Neural crest cell (in vitro differentiated cells): ENCODE data around the gene EYS. TPM values are rescaled to one million over a fixed set of nuclear protein-coding genes. Genes with fewer than 3 reads are reported as not detected.

Experiments
- DNase-seq: peaks from one replicate; pipeline ENCODE4 v3.0.0; 2021; ENCODE audit warnings: low read depth, mixed read lengths, low spot score
- H3K27ac Mint-ChIP-seq: one replicate; pipeline ENCODE4 v1.8.0; 2021; ENCODE audit warnings: mild to moderate bottlenecking, mixed read lengths; ENCODE audit not compliant: unreplicated experiment
- H3K27me3 Mint-ChIP-seq: 2 replicates; pipeline ENCODE4 v1.8.0; 2021; ENCODE audit warnings: low read depth, mild to moderate bottlenecking, mixed read lengths
- H3K36me3 Mint-ChIP-seq: 2 replicates; pipeline ENCODE4 v1.8.0; 2021; ENCODE audit warnings: low read depth, mild to moderate bottlenecking, mixed read lengths
- H3K4me1 Mint-ChIP-seq: 2 replicates; pipeline ENCODE4 v1.8.0; 2021; ENCODE audit warnings: mixed read lengths
- H3K4me3 Mint-ChIP-seq: one replicate; pipeline ENCODE4 v1.8.0; 2021; ENCODE audit warnings: mild to moderate bottlenecking, mixed read lengths
- H3K9me3 Mint-ChIP-seq: 2 replicates; pipeline ENCODE4 v1.8.0; 2021; ENCODE audit warnings: mixed read lengths
- total RNA-seq: library from RNA; stranded (reverse); gene quantifications from 2 replicates; pipeline ENCODE4 v1.2.1, GENCODE V29; 2021
- TF ChIP-seq, protein P1 (sequence below): fragments of 200-600 bp; sonication (generic); conservative IDR thresholded peaks from 2 replicates; pipeline ENCODE4 v1.5.0; 2021; ENCODE audit warnings: antibody characterized with exemption, mild to moderate bottlenecking

The EYS gene
- total RNA-seq, 1 donor from 2014 or later: 0.40 TPM

DNA sequence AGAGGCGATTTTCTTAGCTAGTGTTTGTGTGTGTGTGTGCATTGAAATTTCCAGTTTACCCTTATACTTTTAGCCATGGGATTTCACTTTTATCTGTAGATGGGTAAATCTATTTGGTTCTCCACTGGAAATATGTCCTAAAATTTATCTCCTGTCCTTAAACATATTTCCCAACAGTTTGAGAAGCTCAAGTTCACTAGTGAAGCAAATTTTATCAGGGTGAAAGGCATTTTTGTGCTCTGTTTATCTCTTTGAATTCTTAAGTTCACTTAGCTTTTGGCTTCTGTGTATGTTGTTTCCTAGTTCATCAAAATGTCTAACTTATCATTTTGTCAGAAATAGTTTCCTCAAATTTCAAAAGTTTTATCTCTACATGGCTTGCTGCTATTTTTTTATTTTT is 1509.8 kb downstream of the EYS start:
- Mint-ChIP-seq H3K36me3 (no peaks in the 10 kb centered on the region), H3K4me1 (no peaks in the 10 kb centered on the region), H3K4me3 (no peak overlapping the region), H3K27ac (no peak overlapping the region), H3K9me3 (peaks cover 5% of the 10 kb centered on the region), H3K27me3 (no peaks in the 10 kb centered on the region)
- TF ChIP-seq, protein P1, sequence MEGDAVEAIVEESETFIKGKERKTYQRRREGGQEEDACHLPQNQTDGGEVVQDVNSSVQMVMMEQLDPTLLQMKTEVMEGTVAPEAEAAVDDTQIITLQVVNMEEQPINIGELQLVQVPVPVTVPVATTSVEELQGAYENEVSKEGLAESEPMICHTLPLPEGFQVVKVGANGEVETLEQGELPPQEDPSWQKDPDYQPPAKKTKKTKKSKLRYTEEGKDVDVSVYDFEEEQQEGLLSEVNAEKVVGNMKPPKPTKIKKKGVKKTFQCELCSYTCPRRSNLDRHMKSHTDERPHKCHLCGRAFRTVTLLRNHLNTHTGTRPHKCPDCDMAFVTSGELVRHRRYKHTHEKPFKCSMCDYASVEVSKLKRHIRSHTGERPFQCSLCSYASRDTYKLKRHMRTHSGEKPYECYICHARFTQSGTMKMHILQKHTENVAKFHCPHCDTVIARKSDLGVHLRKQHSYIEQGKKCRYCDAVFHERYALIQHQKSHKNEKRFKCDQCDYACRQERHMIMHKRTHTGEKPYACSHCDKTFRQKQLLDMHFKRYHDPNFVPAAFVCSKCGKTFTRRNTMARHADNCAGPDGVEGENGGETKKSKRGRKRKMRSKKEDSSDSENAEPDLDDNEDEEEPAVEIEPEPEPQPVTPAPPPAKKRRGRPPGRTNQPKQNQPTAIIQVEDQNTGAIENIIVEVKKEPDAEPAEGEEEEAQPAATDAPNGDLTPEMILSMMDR: no peak
- DNase-seq: no peak

DNA sequence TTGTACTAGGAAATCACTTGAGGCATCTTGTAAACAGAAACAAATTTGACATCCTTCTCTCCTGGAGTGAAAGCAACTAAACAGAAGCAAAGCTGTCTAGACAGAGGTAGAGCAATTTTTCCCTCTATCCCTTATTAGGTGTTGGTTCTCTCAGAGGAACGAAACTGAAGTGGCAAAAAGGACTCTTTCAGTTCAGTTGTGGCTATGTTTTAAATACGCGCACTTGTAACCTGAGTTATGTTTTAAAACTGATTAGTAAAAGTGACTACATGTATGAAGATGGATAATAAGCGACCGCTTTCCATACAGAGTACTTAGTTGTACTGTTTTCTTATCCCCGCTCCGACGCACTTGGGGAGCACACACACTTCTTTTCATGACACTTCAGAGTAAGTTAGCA is 1520.4 kb downstream of the EYS start:
- Mint-ChIP-seq H3K27me3 (no peaks in the 10 kb centered on the region), H3K9me3 (peaks cover 6% of the 10 kb centered on the region), H3K4me1 (no peaks in the 10 kb centered on the region), H3K4me3 (no peak overlapping the region), H3K36me3 (no peaks in the 10 kb centered on the region), H3K27ac (no peak overlapping the region)
- no peak for DNase-seq
- TF ChIP-seq, protein P1: no peak

DNA sequence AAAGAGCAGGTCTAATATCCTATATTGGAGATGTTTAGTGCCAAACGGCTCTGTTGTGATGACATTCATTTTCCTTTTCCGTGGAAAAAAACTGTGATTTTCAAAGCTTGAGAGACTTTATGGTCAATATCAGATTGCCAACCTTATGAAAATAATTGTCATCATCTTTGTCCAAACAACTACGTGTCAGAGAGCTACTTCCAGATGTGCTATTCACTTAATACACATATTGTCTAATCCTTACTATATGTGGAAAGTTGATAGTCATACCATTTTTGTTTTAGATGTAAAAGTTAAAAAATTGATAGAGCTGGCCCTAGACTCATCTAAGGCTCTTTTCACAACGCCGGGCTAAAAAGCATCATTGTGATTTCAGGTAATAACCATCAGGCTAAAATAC is 1521.4 kb downstream of the EYS start:
- H3K9me3 Mint-ChIP-seq: peaks cover 6% of the 10 kb centered on the region
- no peak overlapping the region for H3K4me3 Mint-ChIP-seq
- no peak for DNase-seq
- TF ChIP-seq, protein P1: no peak
- no peaks in the 10 kb centered on the region for H3K27me3 Mint-ChIP-seq
- H3K27ac Mint-ChIP-seq: no peak overlapping the region
- no peaks in the 10 kb centered on the region for H3K36me3 Mint-ChIP-seq
- H3K4me1 Mint-ChIP-seq: no peaks in the 10 kb centered on the region

DNA sequence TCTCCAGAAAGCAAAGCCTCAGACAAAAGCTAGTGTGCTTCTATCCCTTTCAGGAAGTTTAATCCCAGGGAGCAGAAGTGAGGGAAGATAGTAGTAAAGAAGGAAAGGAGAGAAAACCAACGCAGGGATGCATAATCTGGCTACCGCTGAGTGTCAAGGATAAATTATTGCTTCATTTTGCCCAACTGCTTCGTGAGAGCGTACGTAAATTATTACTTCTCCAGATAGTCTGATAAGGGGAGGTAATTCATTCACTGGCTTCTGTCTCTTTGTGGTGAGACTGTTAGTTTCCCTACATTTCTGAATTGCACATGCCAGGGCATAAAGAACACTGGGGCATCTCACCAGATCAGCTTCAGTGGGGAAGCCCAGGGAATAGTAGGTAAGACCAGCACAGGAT is 1531.7 kb downstream of the EYS start:
- Mint-ChIP-seq H3K27ac (no peak overlapping the region), H3K4me3 (no peak overlapping the region), H3K36me3 (no peaks in the 10 kb centered on the region), H3K9me3 (no peaks in the 10 kb centered on the region), H3K4me1 (no peaks in the 10 kb centered on the region), H3K27me3 (no peaks in the 10 kb centered on the region)
- TF ChIP-seq, protein P1: no peak
- no peak for DNase-seq

DNA sequence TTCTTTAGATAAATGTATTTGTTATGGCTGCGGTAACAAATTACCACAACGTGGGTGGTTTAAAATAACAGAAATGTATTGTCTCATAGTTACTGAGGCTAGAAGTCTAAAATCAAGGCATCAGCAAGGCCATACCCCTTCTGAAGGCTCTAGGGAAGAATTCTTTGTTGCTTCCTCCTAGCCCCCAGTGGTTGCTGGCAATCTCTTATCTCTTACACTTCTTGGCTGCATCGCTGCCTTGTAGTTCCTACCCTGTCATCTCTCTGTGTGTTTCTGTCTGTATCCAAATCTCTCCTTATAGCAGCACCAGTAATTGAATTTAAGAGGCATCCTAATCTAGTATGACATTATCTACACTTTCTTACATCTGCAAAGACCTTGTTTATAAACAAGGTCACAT is 1536.7 kb downstream of the EYS start:
- TF ChIP-seq, protein P1: no peak
- H3K4me1 Mint-ChIP-seq: no peaks in the 10 kb centered on the region
- no peak for DNase-seq
- H3K27me3 Mint-ChIP-seq: no peaks in the 10 kb centered on the region
- H3K36me3 Mint-ChIP-seq: no peaks in the 10 kb centered on the region
- H3K9me3 Mint-ChIP-seq: no peaks in the 10 kb centered on the region
- H3K4me3 Mint-ChIP-seq: no peak overlapping the region
- no peak overlapping the region for H3K27ac Mint-ChIP-seq

DNA sequence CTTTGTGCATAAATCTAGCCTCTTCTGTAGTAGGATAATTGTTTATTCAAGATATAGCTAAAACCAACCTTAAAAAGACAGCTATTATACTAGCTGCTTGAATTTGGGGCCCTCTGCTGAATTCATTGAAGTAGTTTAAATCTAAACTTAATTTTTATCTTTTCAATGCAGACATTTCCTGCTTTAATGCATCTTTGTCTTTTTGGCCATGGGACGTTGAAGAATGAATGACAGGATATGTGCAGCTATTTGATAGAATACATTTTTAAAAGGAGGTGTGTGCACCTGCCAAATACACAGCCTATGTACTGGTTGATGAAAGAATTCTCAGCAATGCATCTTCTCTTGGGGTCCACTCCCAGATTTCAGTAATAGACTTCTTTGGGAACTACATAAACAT is 1546.5 kb downstream of the EYS start:
- no peaks in the 10 kb centered on the region for H3K4me1 Mint-ChIP-seq

More for the DNA sequence above, 1546.5 kb downstream of the EYS start:
- Mint-ChIP-seq H3K9me3 (no peaks in the 10 kb centered on the region), H3K4me3 (no peak overlapping the region), H3K27ac (no peak overlapping the region), H3K27me3 (no peaks in the 10 kb centered on the region), H3K36me3 (no peaks in the 10 kb centered on the region)
- TF ChIP-seq, protein P1: no peak
- DNase-seq: no peak
